H1 (cell line): ENCODE measurements around the gene ZNF407. TPM values are rescaled to one million over a fixed set of nuclear protein-coding genes. Genes with fewer than 3 reads are reported as not detected.

Experiments
- EZH2 ChIP-seq: fragments of 200-600 bp; sonication (generic); IDR thresholded peaks from 2 replicates; pipeline ENCODE4 v1.7.1; 2012; ENCODE audit warnings: low read depth, mild to moderate bottlenecking, moderate library complexity, low read length, inconsistent platforms; ENCODE audit not compliant: severe bottlenecking
- GABPA ChIP-seq: IDR thresholded peaks from 2 replicates; pipeline ENCODE4 v1.6.1; 2011; ENCODE audit warnings: mild to moderate bottlenecking, low read length, moderate library complexity, borderline replicate concordance; ENCODE audit not compliant: insufficient read depth
- polyA plus RNA-seq, 7 experiments: library from polyadenylated mRNA; depleted of rRNA in 3 of 7; stranded (reverse) in 5 of 7; unstranded in 2 of 7; fragments of >200 nt in 5 of 7; fragments of 200-250 nt in 2 of 7; gene quantifications; 1 replicate in 5 of 7; 2 replicates in 1 of 7; 4 replicates in 1 of 7; pipeline versions ENCODE4 v1.2.1 to v1.2.3, GENCODE V29; 2011 to 2013; ENCODE audit warnings: missing spikeins in 2 of 7, mixed read lengths in 2 of 7
- total RNA-seq: library from RNA; stranded (reverse); fragmentation: NEBNext Ultra II Directional; extraction: Animal tissue kit (Norgen Biotek cat#: 25700); gene quantifications from 2 replicates; pipeline ENCODE4 v1.2.1, GENCODE V29; 2021
- TF ChIP-seq, protein P1 (sequence below): fragments of 300-600 bp; sonication (generic); IDR thresholded peaks from 2 replicates; pipeline ENCODE4 v1.7.1; 2012; ENCODE audit warnings: low read length, moderate library complexity, mild to moderate bottlenecking, inconsistent platforms; ENCODE audit not compliant: insufficient replicate concordance

Gene ZNF407
- total and polyA plus RNA-seq, 2 of the 8 experiments (the other 6 are each of a cell fraction or from before 2014, with no cell fraction given): 1.5 to 6.8 TPM

DNA sequence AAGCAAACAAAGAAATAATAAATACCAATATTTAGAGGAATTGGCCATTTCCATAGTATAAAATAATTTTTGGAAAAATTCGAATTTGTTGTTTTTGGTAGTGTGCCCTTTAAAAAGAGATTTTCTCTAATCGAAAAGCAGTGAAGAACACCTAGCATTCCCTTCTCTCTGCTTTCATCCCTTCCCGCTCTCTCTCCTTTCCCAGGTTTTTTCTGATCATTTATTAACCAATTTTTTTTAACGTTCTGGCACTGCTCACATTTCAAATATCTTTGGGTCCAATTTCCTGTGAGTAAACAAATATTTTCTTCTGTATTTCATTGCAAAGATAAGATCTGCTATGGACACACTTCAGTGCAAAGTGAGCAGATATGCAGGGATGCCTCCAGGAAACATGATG is 101.2 kb downstream of the ZNF407 start (continued):
- TF ChIP-seq, protein P1, sequence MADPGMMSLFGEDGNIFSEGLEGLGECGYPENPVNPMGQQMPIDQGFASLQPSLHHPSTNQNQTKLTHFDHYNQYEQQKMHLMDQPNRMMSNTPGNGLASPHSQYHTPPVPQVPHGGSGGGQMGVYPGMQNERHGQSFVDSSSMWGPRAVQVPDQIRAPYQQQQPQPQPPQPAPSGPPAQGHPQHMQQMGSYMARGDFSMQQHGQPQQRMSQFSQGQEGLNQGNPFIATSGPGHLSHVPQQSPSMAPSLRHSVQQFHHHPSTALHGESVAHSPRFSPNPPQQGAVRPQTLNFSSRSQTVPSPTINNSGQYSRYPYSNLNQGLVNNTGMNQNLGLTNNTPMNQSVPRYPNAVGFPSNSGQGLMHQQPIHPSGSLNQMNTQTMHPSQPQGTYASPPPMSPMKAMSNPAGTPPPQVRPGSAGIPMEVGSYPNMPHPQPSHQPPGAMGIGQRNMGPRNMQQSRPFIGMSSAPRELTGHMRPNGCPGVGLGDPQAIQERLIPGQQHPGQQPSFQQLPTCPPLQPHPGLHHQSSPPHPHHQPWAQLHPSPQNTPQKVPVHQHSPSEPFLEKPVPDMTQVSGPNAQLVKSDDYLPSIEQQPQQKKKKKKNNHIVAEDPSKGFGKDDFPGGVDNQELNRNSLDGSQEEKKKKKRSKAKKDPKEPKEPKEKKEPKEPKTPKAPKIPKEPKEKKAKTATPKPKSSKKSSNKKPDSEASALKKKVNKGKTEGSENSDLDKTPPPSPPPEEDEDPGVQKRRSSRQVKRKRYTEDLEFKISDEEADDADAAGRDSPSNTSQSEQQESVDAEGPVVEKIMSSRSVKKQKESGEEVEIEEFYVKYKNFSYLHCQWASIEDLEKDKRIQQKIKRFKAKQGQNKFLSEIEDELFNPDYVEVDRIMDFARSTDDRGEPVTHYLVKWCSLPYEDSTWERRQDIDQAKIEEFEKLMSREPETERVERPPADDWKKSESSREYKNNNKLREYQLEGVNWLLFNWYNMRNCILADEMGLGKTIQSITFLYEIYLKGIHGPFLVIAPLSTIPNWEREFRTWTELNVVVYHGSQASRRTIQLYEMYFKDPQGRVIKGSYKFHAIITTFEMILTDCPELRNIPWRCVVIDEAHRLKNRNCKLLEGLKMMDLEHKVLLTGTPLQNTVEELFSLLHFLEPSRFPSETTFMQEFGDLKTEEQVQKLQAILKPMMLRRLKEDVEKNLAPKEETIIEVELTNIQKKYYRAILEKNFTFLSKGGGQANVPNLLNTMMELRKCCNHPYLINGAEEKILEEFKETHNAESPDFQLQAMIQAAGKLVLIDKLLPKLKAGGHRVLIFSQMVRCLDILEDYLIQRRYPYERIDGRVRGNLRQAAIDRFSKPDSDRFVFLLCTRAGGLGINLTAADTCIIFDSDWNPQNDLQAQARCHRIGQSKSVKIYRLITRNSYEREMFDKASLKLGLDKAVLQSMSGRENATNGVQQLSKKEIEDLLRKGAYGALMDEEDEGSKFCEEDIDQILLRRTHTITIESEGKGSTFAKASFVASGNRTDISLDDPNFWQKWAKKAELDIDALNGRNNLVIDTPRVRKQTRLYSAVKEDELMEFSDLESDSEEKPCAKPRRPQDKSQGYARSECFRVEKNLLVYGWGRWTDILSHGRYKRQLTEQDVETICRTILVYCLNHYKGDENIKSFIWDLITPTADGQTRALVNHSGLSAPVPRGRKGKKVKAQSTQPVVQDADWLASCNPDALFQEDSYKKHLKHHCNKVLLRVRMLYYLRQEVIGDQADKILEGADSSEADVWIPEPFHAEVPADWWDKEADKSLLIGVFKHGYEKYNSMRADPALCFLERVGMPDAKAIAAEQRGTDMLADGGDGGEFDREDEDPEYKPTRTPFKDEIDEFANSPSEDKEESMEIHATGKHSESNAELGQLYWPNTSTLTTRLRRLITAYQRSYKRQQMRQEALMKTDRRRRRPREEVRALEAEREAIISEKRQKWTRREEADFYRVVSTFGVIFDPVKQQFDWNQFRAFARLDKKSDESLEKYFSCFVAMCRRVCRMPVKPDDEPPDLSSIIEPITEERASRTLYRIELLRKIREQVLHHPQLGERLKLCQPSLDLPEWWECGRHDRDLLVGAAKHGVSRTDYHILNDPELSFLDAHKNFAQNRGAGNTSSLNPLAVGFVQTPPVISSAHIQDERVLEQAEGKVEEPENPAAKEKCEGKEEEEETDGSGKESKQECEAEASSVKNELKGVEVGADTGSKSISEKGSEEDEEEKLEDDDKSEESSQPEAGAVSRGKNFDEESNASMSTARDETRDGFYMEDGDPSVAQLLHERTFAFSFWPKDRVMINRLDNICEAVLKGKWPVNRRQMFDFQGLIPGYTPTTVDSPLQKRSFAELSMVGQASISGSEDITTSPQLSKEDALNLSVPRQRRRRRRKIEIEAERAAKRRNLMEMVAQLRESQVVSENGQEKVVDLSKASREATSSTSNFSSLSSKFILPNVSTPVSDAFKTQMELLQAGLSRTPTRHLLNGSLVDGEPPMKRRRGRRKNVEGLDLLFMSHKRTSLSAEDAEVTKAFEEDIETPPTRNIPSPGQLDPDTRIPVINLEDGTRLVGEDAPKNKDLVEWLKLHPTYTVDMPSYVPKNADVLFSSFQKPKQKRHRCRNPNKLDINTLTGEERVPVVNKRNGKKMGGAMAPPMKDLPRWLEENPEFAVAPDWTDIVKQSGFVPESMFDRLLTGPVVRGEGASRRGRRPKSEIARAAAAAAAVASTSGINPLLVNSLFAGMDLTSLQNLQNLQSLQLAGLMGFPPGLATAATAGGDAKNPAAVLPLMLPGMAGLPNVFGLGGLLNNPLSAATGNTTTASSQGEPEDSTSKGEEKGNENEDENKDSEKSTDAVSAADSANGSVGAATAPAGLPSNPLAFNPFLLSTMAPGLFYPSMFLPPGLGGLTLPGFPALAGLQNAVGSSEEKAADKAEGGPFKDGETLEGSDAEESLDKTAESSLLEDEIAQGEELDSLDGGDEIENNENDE: no peak
- TF ChIP-seq EZH2: no peak
- no peak for TF ChIP-seq GABPA
